ENCODE data around the gene ST6GAL1.

ST6GAL1 gene

DNA sequence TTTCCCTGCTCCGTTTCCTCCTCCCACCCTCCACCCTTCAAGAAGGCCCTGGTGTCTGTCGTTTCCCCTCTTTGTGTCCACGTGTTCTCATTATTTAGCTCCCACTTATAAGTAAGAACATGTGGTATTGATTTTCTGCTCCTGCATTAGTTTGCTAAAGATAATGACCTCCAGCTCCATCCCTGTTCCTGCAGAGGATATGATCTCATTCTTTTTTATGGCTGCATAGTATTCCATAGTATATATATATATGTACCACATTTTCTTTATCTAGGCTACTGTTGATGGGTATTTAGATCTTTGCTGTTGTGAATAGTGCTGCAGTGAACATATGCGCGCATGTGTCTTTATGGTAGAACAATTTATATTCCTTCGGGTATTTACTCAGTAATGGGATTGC lies 4.8 kb downstream of the ST6GAL1 start:
- no peak for DNase-seq (ENCODE audit: low read depth)
- TF ChIP-seq, protein P1, sequence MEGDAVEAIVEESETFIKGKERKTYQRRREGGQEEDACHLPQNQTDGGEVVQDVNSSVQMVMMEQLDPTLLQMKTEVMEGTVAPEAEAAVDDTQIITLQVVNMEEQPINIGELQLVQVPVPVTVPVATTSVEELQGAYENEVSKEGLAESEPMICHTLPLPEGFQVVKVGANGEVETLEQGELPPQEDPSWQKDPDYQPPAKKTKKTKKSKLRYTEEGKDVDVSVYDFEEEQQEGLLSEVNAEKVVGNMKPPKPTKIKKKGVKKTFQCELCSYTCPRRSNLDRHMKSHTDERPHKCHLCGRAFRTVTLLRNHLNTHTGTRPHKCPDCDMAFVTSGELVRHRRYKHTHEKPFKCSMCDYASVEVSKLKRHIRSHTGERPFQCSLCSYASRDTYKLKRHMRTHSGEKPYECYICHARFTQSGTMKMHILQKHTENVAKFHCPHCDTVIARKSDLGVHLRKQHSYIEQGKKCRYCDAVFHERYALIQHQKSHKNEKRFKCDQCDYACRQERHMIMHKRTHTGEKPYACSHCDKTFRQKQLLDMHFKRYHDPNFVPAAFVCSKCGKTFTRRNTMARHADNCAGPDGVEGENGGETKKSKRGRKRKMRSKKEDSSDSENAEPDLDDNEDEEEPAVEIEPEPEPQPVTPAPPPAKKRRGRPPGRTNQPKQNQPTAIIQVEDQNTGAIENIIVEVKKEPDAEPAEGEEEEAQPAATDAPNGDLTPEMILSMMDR (conservative IDR thresholded peaks at IDR 0.05; ENCODE audit: low read length): no peak

DNA sequence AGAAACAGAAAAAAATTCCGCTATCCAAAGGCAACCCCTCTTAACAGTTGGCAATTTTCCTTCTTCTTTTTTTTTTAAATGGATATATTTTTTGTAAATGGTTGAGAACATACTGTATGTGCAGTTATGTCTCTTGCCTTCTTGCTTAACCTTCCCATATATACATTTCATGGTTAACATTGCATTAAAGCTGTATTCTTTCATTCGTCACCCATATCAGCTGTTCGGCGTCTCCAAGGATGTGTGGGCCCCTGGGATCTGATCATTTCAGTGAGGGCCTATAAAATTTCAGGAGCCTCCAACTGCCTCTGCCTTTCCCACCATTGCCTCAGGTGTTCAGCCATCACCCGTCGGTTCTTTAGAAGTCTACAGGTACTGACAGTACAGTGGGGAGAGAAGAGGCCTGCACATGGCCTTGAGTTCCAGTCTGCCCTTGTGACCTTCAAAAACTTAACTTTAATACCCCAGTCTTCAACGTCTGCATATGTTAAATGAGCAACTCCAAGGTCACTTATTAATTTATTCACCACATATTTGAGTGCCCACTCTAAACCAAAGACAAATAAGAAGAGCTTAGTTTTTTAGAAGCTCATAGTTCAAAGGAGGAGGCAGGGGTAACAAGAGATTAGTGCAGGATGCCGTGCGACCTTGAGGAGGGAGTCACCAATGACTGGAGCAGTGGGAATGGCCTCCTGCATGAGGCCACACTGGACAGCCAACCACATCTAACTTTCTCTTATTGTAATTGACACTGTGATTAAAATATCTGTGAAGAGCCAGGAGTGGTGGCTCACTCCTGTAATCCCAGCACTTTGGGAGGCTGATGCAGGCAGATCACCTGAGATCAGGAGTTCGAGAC lies 6.9 kb downstream of the ST6GAL1 start:
- TF ChIP-seq, protein P1 (conservative IDR thresholded peaks at IDR 0.05; ENCODE audit: low read length): no peak
- DNase-seq (ENCODE audit: low read depth): no peak
- H3K4me3 ChIP-seq (ENCODE audit: low read length): no peak overlapping the region

More for the DNA sequence above, 4.8 kb downstream of the ST6GAL1 start:
- no peak overlapping the region for H3K4me3 ChIP-seq (ENCODE audit: low read length)

DNA sequence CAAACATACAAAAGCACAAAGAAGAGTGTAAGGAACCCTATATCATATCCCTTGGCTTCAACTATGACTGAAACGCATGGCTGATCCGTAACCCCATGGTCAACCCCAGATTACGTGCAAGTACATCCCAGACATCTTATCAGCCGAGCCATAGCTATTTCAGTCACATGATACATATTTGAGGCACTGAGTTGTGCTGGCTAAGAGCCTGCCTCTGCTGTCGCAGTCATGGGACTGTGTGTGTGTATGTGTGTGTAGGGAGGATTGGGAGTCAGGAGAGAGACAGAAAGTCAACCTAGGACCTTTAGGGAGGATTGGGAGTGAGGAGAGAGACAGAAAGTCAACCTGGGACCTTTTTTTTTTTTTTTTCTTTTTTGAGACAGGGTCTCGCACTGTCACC lies 8.4 kb downstream of the ST6GAL1 start:
- H3K4me3 ChIP-seq (ENCODE audit: low read length): no peak overlapping the region
- TF ChIP-seq, protein P1 (conservative IDR thresholded peaks at IDR 0.05; ENCODE audit: low read length): no peak
- DNase-seq (ENCODE audit: low read depth): no peak

DNA sequence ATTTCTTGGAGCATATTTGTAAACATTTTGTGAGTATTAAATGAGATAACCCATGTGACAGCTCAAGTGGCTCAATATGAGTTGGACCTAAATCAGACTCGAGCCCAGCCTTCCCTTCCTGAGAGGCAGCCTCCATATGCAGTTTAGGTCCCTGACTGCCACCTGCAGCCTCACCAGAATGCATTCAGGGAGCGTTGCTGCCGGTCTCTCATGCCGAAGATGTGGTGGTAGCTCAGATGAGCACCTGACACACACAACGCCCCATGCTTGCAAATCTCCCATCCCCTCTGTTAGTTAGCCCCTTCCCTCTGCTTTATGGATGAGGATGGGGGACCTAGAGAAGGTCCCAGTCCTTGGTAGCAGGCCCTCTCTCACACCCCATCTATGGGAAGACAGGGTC lies 9.2 kb downstream of the ST6GAL1 start:
- no peak overlapping the region for H3K4me3 ChIP-seq (ENCODE audit: low read length)
- TF ChIP-seq, protein P1 (conservative IDR thresholded peaks at IDR 0.05; ENCODE audit: low read length): no peak
- no peak for DNase-seq (ENCODE audit: low read depth)

DNA sequence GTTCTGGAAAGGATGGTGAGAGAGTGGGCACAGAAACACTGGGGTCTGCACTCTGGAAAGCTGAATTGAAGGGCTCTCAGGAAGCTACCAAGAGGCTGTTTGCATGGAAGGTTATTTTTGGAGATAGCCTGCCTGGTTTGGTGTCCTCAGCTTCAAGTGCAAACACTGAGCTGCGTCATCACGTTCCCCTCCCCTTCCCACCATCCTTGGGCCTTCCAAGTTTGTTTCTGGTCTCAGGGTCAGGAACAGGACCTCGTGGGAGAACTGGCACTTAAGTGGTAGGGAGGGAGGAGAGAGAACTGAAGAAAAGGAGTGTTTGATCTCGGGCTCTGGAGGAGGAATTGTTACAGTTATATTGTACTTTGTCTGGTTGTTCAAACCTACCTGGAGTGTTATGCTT lies 10.6 kb downstream of the ST6GAL1 start:
- TF ChIP-seq, protein P1 (conservative IDR thresholded peaks at IDR 0.05; ENCODE audit: low read length): no peak
- DNase-seq (ENCODE audit: low read depth): no peak
- H3K4me3 ChIP-seq (ENCODE audit: low read length): no peak overlapping the region

DNA sequence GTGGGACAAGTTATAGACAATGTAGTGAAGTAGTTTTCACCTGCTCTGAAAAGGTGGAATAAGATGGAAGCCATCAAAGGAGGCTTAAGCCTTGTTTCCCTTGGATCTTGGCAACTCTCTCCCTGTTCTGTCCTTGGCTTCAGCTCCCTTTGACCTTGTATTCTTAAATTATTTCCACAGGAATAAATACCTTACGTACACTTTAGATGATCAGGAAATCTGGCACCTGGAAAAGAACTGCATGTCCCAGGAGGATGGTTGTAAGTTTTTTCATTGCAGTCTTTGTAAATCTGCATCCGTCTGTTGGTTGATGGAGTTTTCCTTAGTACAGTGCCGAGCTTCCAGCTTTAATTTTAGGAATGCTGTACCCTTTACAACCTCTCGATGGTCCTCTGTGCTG lies 11.8 kb downstream of the ST6GAL1 start:
- TF ChIP-seq, protein P1 (conservative IDR thresholded peaks at IDR 0.05; ENCODE audit: low read length): no peak
- DNase-seq (ENCODE audit: low read depth): no peak
- H3K4me3 ChIP-seq (ENCODE audit: low read length): no peak overlapping the region

DNA sequence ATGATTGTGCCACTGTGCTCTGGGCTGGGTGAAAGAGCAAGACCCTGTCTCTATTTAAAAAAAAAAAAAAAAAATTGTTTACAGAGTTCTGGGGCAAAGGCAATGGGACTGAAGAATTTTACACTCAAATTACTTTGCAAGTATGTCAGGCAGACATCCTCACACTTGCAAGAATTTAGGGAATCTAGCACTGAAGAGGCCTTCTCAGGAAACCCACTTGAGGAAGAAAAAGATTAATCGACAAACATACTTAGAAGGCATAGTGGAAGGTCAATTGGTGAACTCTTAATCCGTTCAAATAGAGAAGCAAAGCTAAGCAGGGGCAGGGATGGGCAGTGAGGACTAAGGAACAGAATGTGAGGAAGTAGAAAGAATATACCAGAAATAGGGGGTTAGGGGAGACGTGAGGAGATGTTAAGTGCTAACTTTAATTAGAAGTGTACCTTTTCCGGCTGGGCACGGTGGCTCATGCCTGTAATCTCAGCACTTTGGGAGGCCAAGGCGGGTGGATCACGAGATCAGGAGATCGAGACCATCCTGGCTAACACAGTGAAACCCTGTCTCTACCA lies 15.0 kb downstream of the ST6GAL1 start:
- TF ChIP-seq, protein P1 (conservative IDR thresholded peaks at IDR 0.05; ENCODE audit: low read length): no peak
- no peak overlapping the region for H3K4me3 ChIP-seq (ENCODE audit: low read length)
- no peak for DNase-seq (ENCODE audit: low read depth)
